ENCODE data around the gene CDH24. TPM values are rescaled to one million over a fixed set of nuclear protein-coding genes. Genes with fewer than 3 reads are reported as not detected.
A peak's percentile ranks its signal among the peaks of the same experiment; 100 is the strongest.

Gene CDH24
- total and polyA plus RNA-seq, 2 of the 13 experiments (the other 11 are each of a cell fraction or from before 2014, with no cell fraction given), result 0.69 to 0.99 TPM

DNA sequence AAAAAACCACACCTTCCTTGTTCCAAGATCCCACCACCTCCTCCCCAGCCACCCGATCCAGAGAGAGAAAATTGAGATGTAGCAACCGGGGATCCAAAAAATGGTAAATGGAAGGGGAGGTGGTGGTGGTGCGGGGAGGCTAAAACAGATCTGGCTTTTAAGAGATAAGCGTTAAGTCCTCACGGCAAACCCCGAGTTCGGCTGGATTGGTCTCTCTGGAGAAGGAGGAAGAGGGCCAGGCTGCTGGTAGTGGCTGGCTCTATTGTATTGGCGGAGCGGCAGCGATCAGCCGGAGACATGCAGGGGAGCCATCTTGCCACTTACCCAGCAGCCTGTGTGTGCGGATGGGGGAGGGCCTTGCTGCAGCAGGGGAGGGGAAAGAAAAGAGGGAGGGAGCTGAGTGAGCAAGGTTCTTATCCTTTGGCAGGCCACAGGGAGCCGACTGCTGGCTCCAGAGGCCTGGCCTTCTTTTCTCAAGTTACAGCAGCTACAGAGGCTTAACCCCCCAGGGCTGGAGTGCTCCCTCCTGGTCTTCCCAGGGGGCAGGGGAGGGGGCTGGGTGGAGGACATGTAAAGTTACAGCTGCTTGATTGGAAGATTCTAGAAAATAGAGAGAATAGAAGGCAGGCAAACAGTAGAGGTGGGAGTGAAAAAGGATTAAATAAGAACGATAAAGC, 14.1 kb upstream of the CDH24 start (continued):
- TF ChIP-seq ZNF883 (CRISPR knock-in tag; IDR thresholded peaks at IDR 0.05; ENCODE audit: not compliant biosample characterization) (peak; percentile 63), ZSCAN29 (CRISPR knock-in tag; conservative IDR thresholded peaks at IDR 0.05) (peak; percentile 27), KLF11 (CRISPR knock-in tag; IDR thresholded peaks at IDR 0.05) (peak; percentile 23; the same call in 1 of the 2 replicates), HNRNPH1 (optimal IDR thresholded peaks at IDR 0.05; ENCODE audit: low read depth, low read length) (no peak), FLYWCH1 (CRISPR knock-in tag; IDR thresholded peaks at IDR 0.05) (peak; percentile 78; the same call in 1 of the 2 replicates), ZKSCAN8 (CRISPR knock-in tag; IDR thresholded peaks at IDR 0.05; ENCODE audit: borderline replicate concordance) (peak; percentile 85; the same call in 1 of the 2 replicates), ZNF430 (CRISPR knock-in tag; IDR thresholded peaks at IDR 0.05) (peak; percentile 79; the same call in 1 of the 2 replicates), CBFB (CRISPR knock-in tag; IDR thresholded peaks at IDR 0.05) (no peak; the same call in 1 of the 2 replicates), XRCC5 (optimal IDR thresholded peaks at IDR 0.05; ENCODE audit: low read length) (peak; percentile 96), ZNF3 (CRISPR knock-in tag; IDR thresholded peaks at IDR 0.05) (0 out of 2 replicates have a peak, but pooled peaks have one; percentile 3), SP4 (CRISPR knock-in tag; IDR thresholded peaks at IDR 0.05) (peak; percentile 67; the same call in 1 of the 2 replicates), EED (CRISPR knock-in tag; IDR thresholded peaks at IDR 0.05) (0 out of 2 replicates have a peak, but pooled peaks have one; percentile 28), ZNF605 (CRISPR knock-in tag; IDR thresholded peaks at IDR 0.05) (peak; percentile 97), RFXAP (CRISPR knock-in tag; IDR thresholded peaks at IDR 0.05; ENCODE audit: borderline replicate concordance) (peak; percentile 70; the same call in 1 of the 2 replicates), NONO (IDR thresholded peaks at IDR 0.05) (no peak), NONO (CRISPR knock-in tag; conservative IDR thresholded peaks at IDR 0.05) (peak; percentile 95), ZNF292 (CRISPR knock-in tag; IDR thresholded peaks at IDR 0.05; ENCODE audit: borderline replicate concordance, low read depth) (peak; percentile 79; the same call in 1 of the 2 replicates), CENPX (CRISPR knock-in tag; IDR thresholded peaks at IDR 0.05) (no peak)
- TF ChIP-seq, protein P1, sequence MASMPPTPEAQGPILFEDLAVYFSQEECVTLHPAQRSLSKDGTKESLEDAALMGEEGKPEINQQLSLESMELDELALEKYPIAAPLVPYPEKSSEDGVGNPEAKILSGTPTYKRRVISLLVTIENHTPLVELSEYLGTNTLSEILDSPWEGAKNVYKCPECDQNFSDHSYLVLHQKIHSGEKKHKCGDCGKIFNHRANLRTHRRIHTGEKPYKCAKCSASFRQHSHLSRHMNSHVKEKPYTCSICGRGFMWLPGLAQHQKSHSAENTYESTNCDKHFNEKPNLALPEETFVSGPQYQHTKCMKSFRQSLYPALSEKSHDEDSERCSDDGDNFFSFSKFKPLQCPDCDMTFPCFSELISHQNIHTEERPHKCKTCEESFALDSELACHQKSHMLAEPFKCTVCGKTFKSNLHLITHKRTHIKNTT (CRISPR knock-in tag; IDR thresholded peaks at IDR 0.05), result no peak
- TF ChIP-seq, protein P2, sequence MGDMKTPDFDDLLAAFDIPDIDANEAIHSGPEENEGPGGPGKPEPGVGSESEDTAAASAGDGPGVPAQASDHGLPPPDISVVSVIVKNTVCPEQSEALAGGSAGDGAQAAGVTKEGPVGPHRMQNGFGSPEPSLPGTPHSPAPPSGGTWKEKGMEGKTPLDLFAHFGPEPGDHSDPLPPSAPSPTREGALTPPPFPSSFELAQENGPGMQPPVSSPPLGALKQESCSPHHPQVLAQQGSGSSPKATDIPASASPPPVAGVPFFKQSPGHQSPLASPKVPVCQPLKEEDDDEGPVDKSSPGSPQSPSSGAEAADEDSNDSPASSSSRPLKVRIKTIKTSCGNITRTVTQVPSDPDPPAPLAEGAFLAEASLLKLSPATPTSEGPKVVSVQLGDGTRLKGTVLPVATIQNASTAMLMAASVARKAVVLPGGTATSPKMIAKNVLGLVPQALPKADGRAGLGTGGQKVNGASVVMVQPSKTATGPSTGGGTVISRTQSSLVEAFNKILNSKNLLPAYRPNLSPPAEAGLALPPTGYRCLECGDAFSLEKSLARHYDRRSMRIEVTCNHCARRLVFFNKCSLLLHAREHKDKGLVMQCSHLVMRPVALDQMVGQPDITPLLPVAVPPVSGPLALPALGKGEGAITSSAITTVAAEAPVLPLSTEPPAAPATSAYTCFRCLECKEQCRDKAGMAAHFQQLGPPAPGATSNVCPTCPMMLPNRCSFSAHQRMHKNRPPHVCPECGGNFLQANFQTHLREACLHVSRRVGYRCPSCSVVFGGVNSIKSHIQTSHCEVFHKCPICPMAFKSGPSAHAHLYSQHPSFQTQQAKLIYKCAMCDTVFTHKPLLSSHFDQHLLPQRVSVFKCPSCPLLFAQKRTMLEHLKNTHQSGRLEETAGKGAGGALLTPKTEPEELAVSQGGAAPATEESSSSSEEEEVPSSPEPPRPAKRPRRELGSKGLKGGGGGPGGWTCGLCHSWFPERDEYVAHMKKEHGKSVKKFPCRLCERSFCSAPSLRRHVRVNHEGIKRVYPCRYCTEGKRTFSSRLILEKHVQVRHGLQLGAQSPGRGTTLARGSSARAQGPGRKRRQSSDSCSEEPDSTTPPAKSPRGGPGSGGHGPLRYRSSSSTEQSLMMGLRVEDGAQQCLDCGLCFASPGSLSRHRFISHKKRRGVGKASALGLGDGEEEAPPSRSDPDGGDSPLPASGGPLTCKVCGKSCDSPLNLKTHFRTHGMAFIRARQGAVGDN (CRISPR knock-in tag; IDR thresholded peaks at IDR 0.05), result peak; percentile 96
- TF ChIP-seq, protein P3, sequence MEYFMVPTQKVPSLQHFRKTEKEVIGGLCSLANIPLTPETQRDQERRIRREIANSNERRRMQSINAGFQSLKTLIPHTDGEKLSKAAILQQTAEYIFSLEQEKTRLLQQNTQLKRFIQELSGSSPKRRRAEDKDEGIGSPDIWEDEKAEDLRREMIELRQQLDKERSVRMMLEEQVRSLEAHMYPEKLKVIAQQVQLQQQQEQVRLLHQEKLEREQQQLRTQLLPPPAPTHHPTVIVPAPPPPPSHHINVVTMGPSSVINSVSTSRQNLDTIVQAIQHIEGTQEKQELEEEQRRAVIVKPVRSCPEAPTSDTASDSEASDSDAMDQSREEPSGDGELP (IDR thresholded peaks at IDR 0.05; ENCODE audit: borderline replicate concordance, low read depth), result no peak; the same call in 1 of the 2 replicates
- TF ChIP-seq, protein P4, sequence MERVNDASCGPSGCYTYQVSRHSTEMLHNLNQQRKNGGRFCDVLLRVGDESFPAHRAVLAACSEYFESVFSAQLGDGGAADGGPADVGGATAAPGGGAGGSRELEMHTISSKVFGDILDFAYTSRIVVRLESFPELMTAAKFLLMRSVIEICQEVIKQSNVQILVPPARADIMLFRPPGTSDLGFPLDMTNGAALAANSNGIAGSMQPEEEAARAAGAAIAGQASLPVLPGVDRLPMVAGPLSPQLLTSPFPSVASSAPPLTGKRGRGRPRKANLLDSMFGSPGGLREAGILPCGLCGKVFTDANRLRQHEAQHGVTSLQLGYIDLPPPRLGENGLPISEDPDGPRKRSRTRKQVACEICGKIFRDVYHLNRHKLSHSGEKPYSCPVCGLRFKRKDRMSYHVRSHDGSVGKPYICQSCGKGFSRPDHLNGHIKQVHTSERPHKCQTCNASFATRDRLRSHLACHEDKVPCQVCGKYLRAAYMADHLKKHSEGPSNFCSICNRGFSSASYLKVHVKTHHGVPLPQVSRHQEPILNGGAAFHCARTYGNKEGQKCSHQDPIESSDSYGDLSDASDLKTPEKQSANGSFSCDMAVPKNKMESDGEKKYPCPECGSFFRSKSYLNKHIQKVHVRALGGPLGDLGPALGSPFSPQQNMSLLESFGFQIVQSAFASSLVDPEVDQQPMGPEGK (CRISPR knock-in tag; IDR thresholded peaks at IDR 0.05), result peak; percentile 96
